Brain microvascular endothelial cell (primary cell): ENCODE measurements around the gene IKBKG.
A peak's percentile ranks its signal among the peaks of the same experiment; 100 is the strongest.
"Not testable (repeated sequence)": the region's sequence is repeated elsewhere in the genome, so short reads cannot be mapped to it uniquely, and the experiment has no call there.

Experiments used
- DNase-seq: peaks from one replicate; pipeline ENCODE4 v3.0.0-alpha.2; 2020
- H3K27ac ChIP-seq: fragments of 250-450 bp; sonication (Bioruptor Pico); 2 replicates; pipeline ENCODE4 v1.5.1; 2020; ENCODE audit warnings: mild to moderate bottlenecking, moderate library complexity
- H3K27me3 ChIP-seq: fragments of 250-450 bp; sonication (Bioruptor Pico); replicated peaks from 2 replicates; pipeline ENCODE4 v1.5.1; 2020; ENCODE audit warnings: mild to moderate bottlenecking
- H3K36me3 ChIP-seq: fragments of 250-450 bp; sonication (Bioruptor Pico); replicated peaks from 2 replicates; pipeline ENCODE4 v1.5.1; 2020; ENCODE audit warnings: mild to moderate bottlenecking
- H3K4me3 ChIP-seq: 2 replicates; pipeline ENCODE4 v1.5.1; 2011; ENCODE audit warnings: low read depth, mild to moderate bottlenecking, control low read depth, low read length, moderate library complexity
- CTCF ChIP-seq: IDR thresholded peaks from 2 replicates; pipeline ENCODE4 v1.5.1; 2011; ENCODE audit warnings: low read depth, mild to moderate bottlenecking, moderate library complexity, low read length, control low read depth, inconsistent platforms; ENCODE audit errors: missing control alignments
- in situ Hi-C: cut with HindIII; loops from 2 replicates; pipeline ENCODE4 v1.10.0; 2017; ENCODE audit warnings: low sequenced_read_pairs, low pct_ligation_motif_present

Gene IKBKG

GRCh38 chrX:154602766-154603437 lies 55.5 kb downstream of the IKBKG start:
- in situ Hi-C loops: no loop called here
- Histone ChIP-seq H3K36me3 (no peaks in the 10 kb centered on the region), H3K27ac (no peak overlapping the region), H3K27me3 (no peaks in the 10 kb centered on the region), H3K4me3 (no peak overlapping the region)
- no peak for TF ChIP-seq CTCF
- DNase-seq: no peak

GRCh38 chrX:154603438-154604430 lies 56.3 kb downstream of the IKBKG start:
- H3K27me3 ChIP-seq: no peaks in the 10 kb centered on the region
- H3K4me3 ChIP-seq: no peak overlapping the region
- no peak overlapping the region for H3K27ac ChIP-seq
- H3K36me3 ChIP-seq: no peaks in the 10 kb centered on the region
- peak; percentile 3 for DNase-seq
- no peak for TF ChIP-seq CTCF
- in situ Hi-C loops: no loop called here

GRCh38 chrX:154605566-154605965 lies 58.1 kb downstream of the IKBKG start:
- Histone ChIP-seq H3K36me3 (no peaks in the 10 kb centered on the region), H3K27ac (no peak overlapping the region), H3K4me3 (no peak overlapping the region), H3K27me3 (no peaks in the 10 kb centered on the region)
- in situ Hi-C loops: no loop called here
- no peak for TF ChIP-seq CTCF
- no peak for DNase-seq

- in situ Hi-C loops: no loop called here
- H3K36me3 ChIP-seq: no peaks in the 10 kb centered on the region
- no peak for TF ChIP-seq CTCF
- no peaks in the 10 kb centered on the region for H3K27me3 ChIP-seq
- H3K4me3 ChIP-seq: no peak overlapping the region
- H3K27ac ChIP-seq: no peak overlapping the region
- DNase-seq: no peak
Observed at GRCh38 chrX:154607370-154607769, 60.0 kb downstream of the IKBKG start.

- H3K27ac ChIP-seq, H3K27me3 ChIP-seq, DNase-seq, in situ Hi-C loops, H3K36me3 ChIP-seq, H3K4me3 ChIP-seq: not testable (repeated sequence)
Observed at GRCh38 chrX:154607976-154608375, 60.6 kb downstream of the IKBKG start.

- in situ Hi-C loops, DNase-seq, H3K27me3 ChIP-seq, H3K27ac ChIP-seq, H3K36me3 ChIP-seq, H3K4me3 ChIP-seq: not testable (repeated sequence)
Observed at GRCh38 chrX:154608823-154609222, 61.4 kb downstream of the IKBKG start.

- H3K4me3 ChIP-seq, in situ Hi-C loops, H3K27me3 ChIP-seq, H3K36me3 ChIP-seq, H3K27ac ChIP-seq, DNase-seq: not testable (repeated sequence)
Observed at GRCh38 chrX:154611146-154611545, 63.7 kb downstream of the IKBKG start.

GRCh38 chrX:154613586-154613985 lies 66.2 kb downstream of the IKBKG start:
- H3K27me3 ChIP-seq, H3K4me3 ChIP-seq, in situ Hi-C loops, H3K27ac ChIP-seq, H3K36me3 ChIP-seq, DNase-seq: not testable (repeated sequence)
